Subcutaneous adipose tissue (tissue), 4 donors: Measurements from ENCODE around the gene CLIC5. TPM values are rescaled to one million over a fixed set of nuclear protein-coding genes. Genes with fewer than 3 reads are reported as not detected.

ENCODE experiments used
- total RNA-seq, 4 donors: library from RNA; depleted of rRNA; stranded (reverse); fragments of >200 nt; gene quantifications; one replicate each; pipeline ENCODE4 v1.1.0, GENCODE V29; 2016
- TF ChIP-seq, protein P1 (sequence below): fragments of 450-650 bp; IDR thresholded peaks from one replicate; pipeline ENCODE4 v1.5.1; 2016; ENCODE audit warnings: low read depth, mild to moderate bottlenecking, control low read depth, antibody characterized with exemption, moderate library complexity

Gene CLIC5
- total RNA-seq, 4 donors from 2014 or later: 2.0 to 15.2 (median 8.5) TPM

DNA sequence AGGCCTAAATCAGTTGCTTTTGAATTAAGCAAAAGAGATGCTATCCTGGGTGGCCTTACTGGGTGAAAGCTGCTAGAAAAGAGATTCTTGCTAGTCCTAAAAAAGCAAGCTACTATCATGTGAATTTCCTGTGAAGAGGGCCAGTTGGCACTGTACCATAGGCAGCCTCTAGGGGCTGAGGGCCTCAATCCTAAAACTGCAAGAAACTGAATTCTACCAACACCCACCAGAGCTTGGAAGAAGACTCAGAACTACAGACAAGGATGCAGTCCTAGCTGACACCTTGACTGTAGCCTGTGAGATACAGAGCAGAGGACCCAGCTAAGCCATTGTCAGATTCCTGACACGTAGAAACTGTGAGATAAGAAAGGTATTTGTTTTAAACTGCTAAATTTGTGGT is 24.5 kb downstream of the CLIC5 start:
- TF ChIP-seq, protein P1, sequence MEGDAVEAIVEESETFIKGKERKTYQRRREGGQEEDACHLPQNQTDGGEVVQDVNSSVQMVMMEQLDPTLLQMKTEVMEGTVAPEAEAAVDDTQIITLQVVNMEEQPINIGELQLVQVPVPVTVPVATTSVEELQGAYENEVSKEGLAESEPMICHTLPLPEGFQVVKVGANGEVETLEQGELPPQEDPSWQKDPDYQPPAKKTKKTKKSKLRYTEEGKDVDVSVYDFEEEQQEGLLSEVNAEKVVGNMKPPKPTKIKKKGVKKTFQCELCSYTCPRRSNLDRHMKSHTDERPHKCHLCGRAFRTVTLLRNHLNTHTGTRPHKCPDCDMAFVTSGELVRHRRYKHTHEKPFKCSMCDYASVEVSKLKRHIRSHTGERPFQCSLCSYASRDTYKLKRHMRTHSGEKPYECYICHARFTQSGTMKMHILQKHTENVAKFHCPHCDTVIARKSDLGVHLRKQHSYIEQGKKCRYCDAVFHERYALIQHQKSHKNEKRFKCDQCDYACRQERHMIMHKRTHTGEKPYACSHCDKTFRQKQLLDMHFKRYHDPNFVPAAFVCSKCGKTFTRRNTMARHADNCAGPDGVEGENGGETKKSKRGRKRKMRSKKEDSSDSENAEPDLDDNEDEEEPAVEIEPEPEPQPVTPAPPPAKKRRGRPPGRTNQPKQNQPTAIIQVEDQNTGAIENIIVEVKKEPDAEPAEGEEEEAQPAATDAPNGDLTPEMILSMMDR: no peak

DNA sequence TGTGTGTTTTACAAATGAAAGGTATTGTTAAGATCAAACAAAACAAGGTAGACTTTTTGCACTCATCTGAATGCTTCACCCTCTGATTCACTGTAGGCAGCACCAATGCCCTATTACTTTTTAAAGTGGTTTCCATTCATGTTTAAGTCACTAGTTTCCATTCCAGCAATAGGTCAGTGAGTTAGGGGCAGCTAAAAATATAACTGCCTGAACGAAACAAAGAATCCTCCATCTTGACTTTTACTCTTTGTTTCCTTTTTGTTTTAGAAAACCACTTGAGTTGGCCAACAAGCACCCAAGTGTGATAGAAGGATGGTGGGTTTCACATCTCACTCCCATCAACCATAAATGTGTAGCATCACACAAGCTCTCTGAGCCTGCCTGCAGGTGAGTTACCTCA is 25.5 kb downstream of the CLIC5 start:
- TF ChIP-seq, protein P1: no peak

DNA sequence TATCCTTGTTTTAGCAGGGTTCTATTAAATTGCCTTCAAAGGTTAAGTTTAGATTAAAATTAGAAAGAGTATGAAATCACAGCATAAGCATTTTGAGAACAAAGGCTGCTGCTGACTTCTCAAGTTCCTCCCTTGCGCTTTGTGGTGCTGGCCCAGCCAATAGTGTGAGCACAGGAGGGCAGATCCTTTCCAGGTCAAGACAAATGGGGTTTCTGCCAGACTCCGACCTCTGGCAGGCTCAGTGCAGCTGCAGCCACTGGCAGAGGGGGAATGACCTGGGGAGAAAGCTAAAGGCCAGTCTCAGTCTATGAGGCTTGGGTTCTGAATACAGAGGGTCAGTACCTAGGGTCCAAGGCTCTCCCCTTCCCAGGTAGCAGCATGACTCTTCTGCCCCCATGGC is 27.0 kb downstream of the CLIC5 start:
- TF ChIP-seq, protein P1: no peak

DNA sequence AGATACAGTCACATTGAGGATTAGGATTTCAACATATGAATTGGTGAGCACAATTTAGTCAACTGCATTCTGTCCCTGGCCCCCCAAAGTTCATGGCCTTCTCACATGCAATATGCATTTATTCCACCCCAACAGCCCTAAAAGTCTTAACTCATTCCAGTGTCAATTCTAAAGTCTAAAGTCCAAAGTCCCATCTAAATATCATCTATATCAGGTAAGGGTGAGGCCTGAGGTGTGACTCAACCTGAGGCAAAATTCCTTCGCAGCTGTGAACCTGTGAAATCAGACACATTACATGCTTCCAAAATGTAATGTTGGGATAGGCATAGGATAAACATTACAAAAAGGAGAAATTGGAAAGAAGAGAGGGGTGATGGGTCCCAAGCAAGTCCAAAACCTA is 27.8 kb downstream of the CLIC5 start:
- TF ChIP-seq, protein P1: no peak

DNA sequence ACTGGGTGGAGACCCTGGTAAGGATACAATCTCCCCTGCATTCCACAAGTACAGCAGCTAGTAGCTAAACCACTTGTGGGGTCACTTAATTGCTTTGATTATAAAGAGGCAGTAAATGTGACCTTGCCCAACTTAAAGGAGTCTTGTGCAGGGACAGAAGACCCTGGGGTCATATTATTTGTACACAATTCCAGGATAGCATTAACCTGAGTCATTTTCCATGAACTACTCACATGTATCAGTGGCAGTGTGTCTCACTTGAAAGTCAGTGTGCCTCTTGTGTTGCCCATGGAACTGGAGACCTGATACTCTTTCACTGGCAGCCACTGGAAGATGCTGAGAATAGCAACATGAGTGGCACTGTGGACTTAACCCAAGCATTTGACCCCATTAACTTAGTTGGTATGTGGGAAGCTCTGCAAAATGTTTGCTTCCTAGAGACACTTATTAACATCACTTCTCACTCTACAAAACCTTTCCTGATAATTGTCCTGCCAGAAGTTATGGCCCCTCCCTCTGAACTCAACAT is 28.9 kb downstream of the CLIC5 start:
- TF ChIP-seq, protein P1: no peak

DNA sequence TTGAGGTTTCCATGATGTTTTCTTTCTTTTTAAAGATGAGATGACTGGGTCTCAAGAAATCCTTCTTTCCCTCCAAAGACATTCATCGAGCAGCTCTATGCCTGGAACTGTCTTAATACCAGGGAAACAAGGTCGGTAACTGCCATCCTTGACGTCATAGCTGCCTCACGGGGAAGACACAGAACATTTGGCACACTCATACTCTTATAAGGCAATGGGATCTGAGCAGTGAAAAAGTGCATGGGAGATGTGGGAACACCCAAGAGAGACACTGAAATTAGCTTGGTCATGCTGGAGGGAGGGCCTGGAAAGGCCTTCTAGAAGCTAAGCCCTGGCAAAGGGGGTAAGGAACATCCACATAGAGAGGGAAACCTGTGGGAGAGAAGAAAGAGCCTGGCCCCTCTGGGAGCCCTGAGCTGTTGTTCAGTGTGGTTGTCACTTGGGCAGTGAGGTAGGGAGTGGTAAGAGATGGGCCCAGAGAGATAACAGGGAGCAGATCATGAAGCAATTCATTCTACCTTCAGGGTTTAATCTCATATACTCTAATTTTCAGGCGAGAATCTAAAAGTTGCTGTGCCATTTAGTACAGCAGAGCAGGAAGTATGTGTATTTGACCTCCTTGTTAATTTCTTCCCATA is 30.8 kb downstream of the CLIC5 start:
- TF ChIP-seq, protein P1: no peak

DNA sequence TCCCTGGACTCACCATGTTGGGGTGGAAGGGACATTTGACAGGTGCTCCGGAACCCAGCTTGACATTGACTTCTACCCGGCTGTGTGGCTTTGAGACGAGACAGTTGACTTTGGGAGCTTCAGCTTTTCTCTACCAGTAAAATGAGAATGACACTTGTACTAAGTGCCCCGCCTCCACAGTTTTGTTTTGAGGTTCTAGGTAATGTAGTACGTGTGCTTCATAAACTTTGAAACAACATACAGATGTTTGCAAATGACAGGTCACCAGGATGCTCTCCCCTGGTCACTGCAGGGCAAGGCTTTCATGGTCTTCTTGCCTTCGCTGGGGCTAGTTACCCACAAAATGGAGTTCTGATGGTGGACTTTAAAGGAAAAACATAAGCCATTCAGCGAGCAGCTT is 31.3 kb downstream of the CLIC5 start:
- TF ChIP-seq, protein P1: no peak
